Measurements from ENCODE around the gene SGMS1.
A peak's percentile ranks its signal among the peaks of the same experiment; 100 is the strongest.
"Not testable (repeated sequence)": the region's sequence is repeated elsewhere in the genome, so short reads cannot be mapped to it uniquely, and the experiment has no call there.

Gene SGMS1

DNA sequence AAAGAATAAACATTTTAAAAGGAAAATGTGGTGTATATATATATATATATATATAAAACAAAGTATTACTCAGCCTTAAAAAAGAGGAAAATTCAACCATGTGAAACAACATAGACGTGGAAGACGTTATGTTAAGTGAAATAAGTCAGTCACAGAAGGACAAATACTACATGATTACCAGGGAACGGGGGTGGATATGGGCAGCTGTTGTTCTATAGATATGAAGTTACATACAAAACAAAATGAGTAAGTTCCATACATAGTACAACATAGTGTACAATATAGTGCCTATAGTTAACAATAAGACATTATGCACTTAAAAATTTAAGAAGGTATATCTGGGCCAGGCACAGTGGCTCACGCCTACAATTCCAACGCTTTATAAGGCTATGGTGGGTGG, 48.8 kb downstream of the SGMS1 start:
- no peak overlapping the region for H2AFZ ChIP-seq (ENCODE audit: low read depth)
- no peaks in the 10 kb centered on the region for H3K27me3 ChIP-seq (ENCODE audit: insufficient read depth, low read depth)
- H3K79me2 ChIP-seq (ENCODE audit: insufficient read depth, low read depth): no peaks in the 10 kb centered on the region; the same call in 1 of the 2 replicates
- H3K36me3 ChIP-seq (ENCODE audit: insufficient read depth): no peaks in the 10 kb centered on the region
- no peaks in the 10 kb centered on the region for H4K20me1 ChIP-seq (ENCODE audit: insufficient read depth)
- no peak overlapping the region for H3K4me2 ChIP-seq
- TF ChIP-seq, protein P1, sequence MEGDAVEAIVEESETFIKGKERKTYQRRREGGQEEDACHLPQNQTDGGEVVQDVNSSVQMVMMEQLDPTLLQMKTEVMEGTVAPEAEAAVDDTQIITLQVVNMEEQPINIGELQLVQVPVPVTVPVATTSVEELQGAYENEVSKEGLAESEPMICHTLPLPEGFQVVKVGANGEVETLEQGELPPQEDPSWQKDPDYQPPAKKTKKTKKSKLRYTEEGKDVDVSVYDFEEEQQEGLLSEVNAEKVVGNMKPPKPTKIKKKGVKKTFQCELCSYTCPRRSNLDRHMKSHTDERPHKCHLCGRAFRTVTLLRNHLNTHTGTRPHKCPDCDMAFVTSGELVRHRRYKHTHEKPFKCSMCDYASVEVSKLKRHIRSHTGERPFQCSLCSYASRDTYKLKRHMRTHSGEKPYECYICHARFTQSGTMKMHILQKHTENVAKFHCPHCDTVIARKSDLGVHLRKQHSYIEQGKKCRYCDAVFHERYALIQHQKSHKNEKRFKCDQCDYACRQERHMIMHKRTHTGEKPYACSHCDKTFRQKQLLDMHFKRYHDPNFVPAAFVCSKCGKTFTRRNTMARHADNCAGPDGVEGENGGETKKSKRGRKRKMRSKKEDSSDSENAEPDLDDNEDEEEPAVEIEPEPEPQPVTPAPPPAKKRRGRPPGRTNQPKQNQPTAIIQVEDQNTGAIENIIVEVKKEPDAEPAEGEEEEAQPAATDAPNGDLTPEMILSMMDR (conservative IDR thresholded peaks at IDR 0.05; ENCODE audit: low read depth, low read length): no peak
- H3K27ac ChIP-seq: no peak overlapping the region
- peaks cover 16% of the 10 kb centered on the region for H3K4me1 ChIP-seq (ENCODE audit: low read depth, poor library complexity, severe bottlenecking)
- no peak overlapping the region for H3K4me3 ChIP-seq (IDR thresholded peaks at IDR 0.05; ENCODE audit: insufficient read depth, low read depth, low read length)
- H3K9ac ChIP-seq: no peak overlapping the region

DNA sequence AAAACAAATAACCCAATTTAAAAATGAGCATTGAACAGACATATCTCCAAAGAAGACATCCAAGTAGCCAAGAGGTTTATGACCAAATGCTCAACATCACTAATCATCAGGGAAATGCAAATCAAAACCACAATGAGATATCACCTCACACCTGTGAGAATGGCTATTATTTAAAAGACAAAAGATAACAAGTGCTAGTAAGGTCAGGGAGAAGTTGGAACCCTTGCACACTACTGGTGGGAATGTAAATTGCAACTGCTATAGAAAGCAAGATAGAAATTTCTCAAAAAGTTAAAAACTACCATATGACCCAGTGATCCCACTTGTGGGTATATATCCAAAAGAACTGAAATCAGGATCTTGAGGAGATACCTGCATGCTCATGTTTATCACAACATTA, 49.5 kb downstream of the SGMS1 start:
- TF ChIP-seq, protein P1 (conservative IDR thresholded peaks at IDR 0.05; ENCODE audit: low read depth, low read length): peak; percentile 41
- Histone ChIP-seq H3K4me2 (no peak overlapping the region), H3K79me2 (ENCODE audit: insufficient read depth, low read depth) (no peaks in the 10 kb centered on the region), H3K27ac (no peak overlapping the region), H4K20me1 (ENCODE audit: insufficient read depth) (no peaks in the 10 kb centered on the region), H2AFZ (ENCODE audit: low read depth) (no peak overlapping the region), H3K4me1 (ENCODE audit: low read depth, poor library complexity, severe bottlenecking) (peaks cover 16% of the 10 kb centered on the region), H3K36me3 (ENCODE audit: insufficient read depth) (no peaks in the 10 kb centered on the region), H3K4me3 (IDR thresholded peaks at IDR 0.05; ENCODE audit: insufficient read depth, low read depth, low read length) (no peak overlapping the region), H3K9ac (no peak overlapping the region), H3K27me3 (ENCODE audit: insufficient read depth, low read depth) (no peaks in the 10 kb centered on the region)

DNA sequence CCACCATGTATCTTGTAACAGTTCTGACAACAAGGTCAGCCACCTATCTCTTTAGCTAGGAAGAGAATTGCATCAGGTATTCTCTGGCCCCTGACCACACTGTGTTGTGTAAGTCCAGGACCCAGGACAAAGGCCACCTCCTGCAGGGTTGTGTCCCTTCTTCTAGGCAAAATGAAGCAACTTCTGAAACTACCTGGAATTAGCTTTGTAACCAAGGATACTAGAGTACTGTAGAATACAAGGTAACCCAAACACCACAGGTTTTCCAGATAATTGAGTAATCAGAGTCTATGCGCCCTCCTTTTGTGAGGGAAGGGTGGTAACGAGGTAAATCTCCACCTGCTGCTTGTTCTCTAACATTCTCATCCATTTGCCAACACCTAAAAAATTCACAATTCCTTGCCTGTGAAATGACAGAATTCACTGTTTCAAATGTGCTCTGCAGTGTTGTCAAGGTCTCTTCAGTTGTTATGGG, 51.7 kb downstream of the SGMS1 start:
- peaks cover 23% of the 10 kb centered on the region for H3K4me1 ChIP-seq (ENCODE audit: low read depth, poor library complexity, severe bottlenecking)
- no peak overlapping the region for H3K4me2 ChIP-seq
- TF ChIP-seq, protein P1 (conservative IDR thresholded peaks at IDR 0.05; ENCODE audit: low read depth, low read length): no peak
- no peak overlapping the region for H3K27ac ChIP-seq
- no peak overlapping the region for H3K4me3 ChIP-seq (IDR thresholded peaks at IDR 0.05; ENCODE audit: insufficient read depth, low read depth, low read length)
- H3K9ac ChIP-seq: no peak overlapping the region
- H3K79me2 ChIP-seq (ENCODE audit: insufficient read depth, low read depth): no peaks in the 10 kb centered on the region
- H4K20me1 ChIP-seq (ENCODE audit: insufficient read depth): no peaks in the 10 kb centered on the region
- H2AFZ ChIP-seq (ENCODE audit: low read depth): no peak overlapping the region
- H3K36me3 ChIP-seq (ENCODE audit: insufficient read depth): no peaks in the 10 kb centered on the region
- H3K27me3 ChIP-seq (ENCODE audit: insufficient read depth, low read depth): no peaks in the 10 kb centered on the region

DNA sequence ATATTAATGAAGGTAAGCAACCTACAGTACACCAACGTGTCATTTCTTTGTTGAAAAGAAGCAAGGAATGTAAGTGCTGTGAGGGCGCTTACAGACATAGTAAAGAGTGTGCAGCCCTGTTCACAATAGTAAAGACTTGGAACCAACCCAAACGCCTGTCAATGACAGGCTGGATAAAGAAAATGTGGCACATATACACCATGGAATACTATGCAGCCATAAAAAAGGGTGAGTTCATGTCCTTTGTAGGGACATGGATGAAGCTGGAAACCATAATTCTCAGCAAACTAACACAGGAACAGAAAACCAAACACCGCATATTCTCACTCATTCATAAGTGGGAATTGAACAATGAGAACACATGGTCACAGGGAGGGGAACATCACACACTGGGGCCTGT, 55.0 kb downstream of the SGMS1 start:
- H3K9ac ChIP-seq; H3K4me3 ChIP-seq (IDR thresholded peaks at IDR 0.05; ENCODE audit: insufficient read depth, low read depth, low read length); H3K79me2 ChIP-seq (ENCODE audit: insufficient read depth, low read depth); H4K20me1 ChIP-seq (ENCODE audit: insufficient read depth); H3K36me3 ChIP-seq (ENCODE audit: insufficient read depth); H3K4me2 ChIP-seq; H3K27ac ChIP-seq; H2AFZ ChIP-seq (ENCODE audit: low read depth); H3K27me3 ChIP-seq (ENCODE audit: insufficient read depth, low read depth): not testable (repeated sequence)
- H3K4me1 ChIP-seq (ENCODE audit: low read depth, poor library complexity, severe bottlenecking): peaks cover 30% of the 10 kb centered on the region

DNA sequence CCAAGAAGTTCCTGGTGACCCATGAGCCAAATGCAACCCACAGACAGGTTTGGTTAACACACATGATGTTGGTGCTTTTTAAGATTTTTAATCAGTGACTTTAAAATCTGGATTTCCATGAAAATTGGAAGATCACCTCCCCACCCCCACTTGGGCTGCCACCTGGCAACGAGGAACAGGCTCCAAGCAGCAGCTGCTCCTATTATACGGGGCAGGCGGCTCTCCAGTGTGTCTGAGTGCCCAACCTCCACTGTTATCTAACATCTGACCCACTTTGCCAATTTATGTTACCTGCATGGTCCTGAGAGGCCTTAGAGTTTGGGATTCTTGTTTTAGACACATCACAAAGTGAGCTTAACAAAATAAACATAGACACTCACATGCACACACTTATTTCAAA, 56.4 kb downstream of the SGMS1 start:
- H3K27ac ChIP-seq: no peak overlapping the region
- no peak overlapping the region for H3K9ac ChIP-seq
- peaks cover 30% of the 10 kb centered on the region for H3K4me1 ChIP-seq (ENCODE audit: low read depth, poor library complexity, severe bottlenecking)
- H4K20me1 ChIP-seq (ENCODE audit: insufficient read depth): no peaks in the 10 kb centered on the region
- H3K4me3 ChIP-seq (IDR thresholded peaks at IDR 0.05; ENCODE audit: insufficient read depth, low read depth, low read length): no peak overlapping the region
- H3K79me2 ChIP-seq (ENCODE audit: insufficient read depth, low read depth): 0 out of 2 replicates have a peak, but pooled peaks cover 4% of the 10 kb centered on the region
- no peaks in the 10 kb centered on the region for H3K36me3 ChIP-seq (ENCODE audit: insufficient read depth)
- H3K27me3 ChIP-seq (ENCODE audit: insufficient read depth, low read depth): no peaks in the 10 kb centered on the region
- no peak overlapping the region for H2AFZ ChIP-seq (ENCODE audit: low read depth)
- TF ChIP-seq, protein P1 (conservative IDR thresholded peaks at IDR 0.05; ENCODE audit: low read depth, low read length): no peak
- no peak overlapping the region for H3K4me2 ChIP-seq

Measured in KMS-11 (cell line).